ENCODE measurements around the gene RRM2. TPM values are rescaled to one million over a fixed set of nuclear protein-coding genes. Genes with fewer than 3 reads are reported as not detected.
A peak's percentile ranks its signal among the peaks of the same experiment; 100 is the strongest.
"Not testable (repeated sequence)": the region's sequence is repeated elsewhere in the genome, so short reads cannot be mapped to it uniquely, and the experiment has no call there.

The RRM2 gene
- total RNA-seq, 1 donor from 2014 or later = 2.3 TPM

DNA sequence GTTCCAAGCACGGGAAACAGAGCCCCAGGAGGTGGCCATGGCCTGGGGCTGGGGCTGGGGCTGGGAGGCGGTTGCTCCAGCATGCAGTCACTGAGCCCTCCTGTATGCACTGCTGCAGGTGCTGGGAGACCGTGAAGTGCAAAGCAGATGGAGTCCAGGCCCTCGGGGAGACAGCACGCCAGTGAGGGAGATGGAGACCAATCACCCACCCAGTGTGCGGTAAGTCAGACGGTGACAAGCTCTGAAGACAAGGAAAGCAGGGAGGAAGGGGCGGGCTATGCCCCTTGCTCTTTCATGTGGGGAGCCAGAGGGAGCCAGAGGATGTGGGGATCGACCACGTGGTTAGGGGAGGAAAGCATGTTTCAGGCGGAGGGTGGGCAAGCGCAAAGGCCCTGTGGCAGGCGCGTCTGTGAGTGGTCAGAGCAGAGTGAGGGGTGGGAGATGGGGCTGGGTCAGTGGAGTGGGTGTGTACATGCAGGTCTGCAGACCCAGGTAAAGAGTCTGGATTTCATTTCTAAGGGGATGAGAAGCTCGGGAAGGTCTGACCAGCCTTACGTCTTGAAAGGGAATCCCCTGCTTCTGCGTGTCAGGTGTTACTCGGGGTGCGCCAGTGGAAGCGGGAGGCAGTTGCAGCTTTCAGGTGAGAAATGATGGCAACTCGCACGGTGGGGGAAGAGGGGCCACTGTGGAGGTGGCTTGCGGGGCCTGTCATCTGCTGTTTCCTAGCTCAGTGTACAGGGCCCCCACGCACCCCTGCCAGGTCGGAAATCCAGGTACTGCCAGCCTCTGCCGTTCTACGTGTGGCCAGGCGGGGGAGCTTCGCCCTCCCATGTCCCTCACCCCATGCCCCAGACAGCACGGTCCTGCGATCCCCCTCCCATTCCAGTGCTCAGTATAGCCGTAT is 19.4 kb downstream of the RRM2 start:
- H3K4me3 ChIP-seq = no peak overlapping the region
- no peaks in the 10 kb centered on the region for H3K9me3 ChIP-seq
- DNase-seq (no peak), ATAC-seq (peak; percentile 85)
- H3K27me3 ChIP-seq = no peaks in the 10 kb centered on the region
- TF ChIP-seq CTCF (IDR thresholded peaks at IDR 0.05) = peak; percentile 53
- peaks cover 4% of the 10 kb centered on the region for H3K4me1 ChIP-seq
- intact Hi-C loops (cut with DNase I) = no loop called here
- H3K27ac ChIP-seq = no peak overlapping the region
- H3K36me3 ChIP-seq = no peaks in the 10 kb centered on the region

DNA sequence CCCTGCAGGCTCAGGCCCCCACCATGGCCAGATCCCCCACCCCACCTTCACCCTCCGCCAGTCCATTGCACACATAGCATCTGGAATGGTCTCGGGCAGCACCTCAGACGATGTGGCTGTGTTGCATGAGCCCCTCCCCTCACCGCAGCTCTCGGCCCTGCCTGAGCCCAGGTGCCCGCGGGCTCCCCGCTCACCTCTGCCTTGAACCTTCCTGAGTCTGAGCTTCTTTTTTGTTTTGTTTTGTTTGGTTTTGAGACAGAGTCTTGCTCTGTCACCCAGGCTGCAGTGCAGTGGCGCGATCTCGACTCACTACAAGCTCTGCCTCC is 20.1 kb downstream of the RRM2 start:
- DNase-seq (no peak), ATAC-seq (no peak)
- Histone ChIP-seq H3K27ac (no peak overlapping the region), H3K27me3 (no peaks in the 10 kb centered on the region), H3K36me3 (no peaks in the 10 kb centered on the region), H3K4me1 (peaks cover 4% of the 10 kb centered on the region), H3K4me3 (no peak overlapping the region), H3K9me3 (no peaks in the 10 kb centered on the region)
- intact Hi-C loops (cut with DNase I) = no loop called here
- no peak for TF ChIP-seq CTCF (IDR thresholded peaks at IDR 0.05)

GRCh38 chr2:10144771-10145518 is 22.4 kb downstream of the RRM2 start:
- Histone ChIP-seq H3K4me3 (no peak overlapping the region), H3K27me3 (no peaks in the 10 kb centered on the region), H3K36me3 (no peaks in the 10 kb centered on the region), H3K9me3 (no peaks in the 10 kb centered on the region), H3K27ac (no peak overlapping the region), H3K4me1 (peaks cover 4% of the 10 kb centered on the region)
- intact Hi-C loops (cut with DNase I) = no loop called here
- TF ChIP-seq CTCF (IDR thresholded peaks at IDR 0.05) = no peak
- ATAC-seq (no peak), DNase-seq (no peak)

GRCh38 chr2:10145519-10146357 is 23.2 kb downstream of the RRM2 start:
- TF ChIP-seq CTCF (IDR thresholded peaks at IDR 0.05) = no peak
- H3K4me1 ChIP-seq = peaks cover 4% of the 10 kb centered on the region
- no peak overlapping the region for H3K27ac ChIP-seq
- intact Hi-C loops (cut with DNase I) = no loop called here
- DNase-seq = no peak
- H3K27me3 ChIP-seq = no peaks in the 10 kb centered on the region
- H3K36me3 ChIP-seq = no peaks in the 10 kb centered on the region
- ATAC-seq = no peak
- no peak overlapping the region for H3K4me3 ChIP-seq
- no peaks in the 10 kb centered on the region for H3K9me3 ChIP-seq

DNA sequence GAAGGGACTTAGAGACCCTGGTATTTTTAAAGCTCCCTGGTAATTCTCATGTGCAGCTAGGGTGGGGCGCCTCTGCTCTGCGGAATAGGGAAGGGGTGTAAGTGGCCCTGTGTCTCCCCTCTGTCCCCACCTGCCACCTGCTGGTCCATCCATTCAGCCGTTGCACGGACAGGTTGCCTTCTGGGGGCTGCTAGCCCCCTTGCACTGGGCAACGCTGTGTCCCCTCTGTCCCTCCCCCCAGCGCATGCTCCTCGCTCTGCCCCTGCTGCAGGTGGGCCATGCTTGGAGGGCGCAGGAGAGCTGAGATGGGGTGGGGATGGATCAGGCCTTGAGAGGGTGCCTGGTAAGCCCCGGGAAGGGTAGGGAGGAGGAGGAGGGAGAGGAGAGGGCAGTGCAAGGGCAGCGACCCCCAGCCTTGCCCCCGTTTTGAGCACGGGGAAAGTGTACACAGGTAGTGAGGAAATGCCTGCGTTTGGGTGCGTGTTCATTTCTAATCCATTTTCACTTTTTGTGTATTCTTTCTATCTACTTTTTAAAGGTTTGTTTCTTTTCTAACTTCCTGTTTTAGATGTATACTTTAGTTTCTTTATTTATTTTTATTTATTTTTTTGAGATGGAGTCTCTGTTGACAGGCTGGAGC is 23.9 kb downstream of the RRM2 start:
- Histone ChIP-seq H3K4me3 (no peak overlapping the region), H3K9me3 (no peaks in the 10 kb centered on the region), H3K4me1 (peaks cover 4% of the 10 kb centered on the region), H3K27ac (no peak overlapping the region), H3K27me3 (no peaks in the 10 kb centered on the region), H3K36me3 (no peaks in the 10 kb centered on the region)
- peak; percentile 17 for DNase-seq
- intact Hi-C loops (cut with DNase I) = no loop called here
- no peak for ATAC-seq
- TF ChIP-seq CTCF (IDR thresholded peaks at IDR 0.05) = no peak

DNA sequence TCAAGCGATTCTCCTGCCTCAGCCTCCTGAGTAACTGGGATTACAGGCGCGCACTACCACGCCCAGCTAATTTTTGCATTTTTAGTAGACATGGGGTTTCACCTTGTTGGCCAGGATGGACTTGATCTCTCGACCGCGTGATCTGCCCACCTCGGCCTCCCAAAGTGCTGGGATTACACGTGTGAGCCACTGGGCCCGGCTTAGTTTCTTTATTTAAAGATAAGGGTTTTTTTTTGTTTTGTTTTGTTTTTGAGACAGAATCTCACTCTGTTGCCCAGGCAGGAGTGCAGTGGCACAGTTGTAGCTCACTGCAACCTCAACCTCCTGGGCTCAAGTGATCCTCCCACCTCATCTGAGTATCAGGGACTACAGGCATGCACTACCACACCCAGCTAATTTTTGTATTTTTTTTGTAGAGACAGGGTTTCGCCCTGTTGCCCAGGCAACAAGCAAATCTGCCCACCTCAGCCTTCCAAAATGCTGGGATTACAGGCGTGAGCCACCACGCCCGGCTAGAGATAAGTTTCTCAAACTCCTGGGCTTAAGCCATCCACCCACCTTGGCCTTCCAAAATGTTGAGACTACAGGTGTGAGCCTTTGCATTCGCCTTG is 24.6 kb downstream of the RRM2 start:
- DNase-seq; H3K4me3 ChIP-seq; H3K4me1 ChIP-seq; intact Hi-C loops (cut with DNase I); H3K9me3 ChIP-seq; ATAC-seq; H3K36me3 ChIP-seq; H3K27ac ChIP-seq; H3K27me3 ChIP-seq: not testable (repeated sequence)

Data from upper lobe of right lung (tissue), 1 donor.